IPS-18a (cell line): ENCODE results near the gene ADAMTS12.

Experiments
- H3K27ac ChIP-seq: one replicate; pipeline ENCODE4 v1.5.1; 2013; ENCODE audit warnings: low read length
- H3K27me3 ChIP-seq: one replicate; pipeline ENCODE4 v1.6.1; 2013; ENCODE audit warnings: mild to moderate bottlenecking, low read length; ENCODE audit not compliant: control insufficient read depth, insufficient read depth
- H3K36me3 ChIP-seq: one replicate; pipeline ENCODE4 v1.6.1; 2013; ENCODE audit warnings: low read depth, low read length; ENCODE audit not compliant: control insufficient read depth
- H3K4me1 ChIP-seq: one replicate; pipeline ENCODE4 v1.6.1; 2013; ENCODE audit warnings: low read depth, low read length; ENCODE audit not compliant: control insufficient read depth
- H3K4me3 ChIP-seq: one replicate; pipeline ENCODE4 v1.5.1; 2013; ENCODE audit warnings: low read length
- H3K9ac ChIP-seq: one replicate; pipeline ENCODE4 v1.6.1; 2013; ENCODE audit warnings: mild to moderate bottlenecking, low read length, moderate library complexity
- H3K9me3 ChIP-seq: one replicate; pipeline ENCODE4 v1.6.1; 2013; ENCODE audit warnings: low read depth, low read length; ENCODE audit not compliant: control insufficient read depth

The ADAMTS12 gene

DNA sequence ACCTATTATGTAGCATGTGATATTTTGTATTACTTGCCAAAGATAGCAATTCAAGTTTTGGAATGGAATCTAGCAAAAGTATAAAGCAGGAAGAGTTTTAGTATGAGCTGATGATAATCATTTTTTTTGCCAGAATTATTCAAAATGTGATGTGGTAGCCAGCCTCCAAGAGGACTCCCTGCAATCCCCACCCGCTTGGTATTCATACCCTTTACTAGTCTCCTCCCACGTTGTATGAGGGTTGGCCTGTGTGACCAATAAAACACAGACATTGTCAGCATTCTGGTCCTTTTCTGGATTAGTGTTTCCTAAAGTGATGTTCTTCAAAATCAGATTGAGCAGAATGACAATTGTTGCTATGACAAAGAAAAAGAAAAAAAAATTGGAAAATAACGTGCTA is 387.2 kb downstream of the ADAMTS12 start:
- Histone ChIP-seq H3K4me3 (no peak overlapping the region), H3K27me3 (no peaks in the 10 kb centered on the region), H3K27ac (no peak overlapping the region), H3K9me3 (no peaks in the 10 kb centered on the region), H3K9ac (no peak overlapping the region), H3K36me3 (no peaks in the 10 kb centered on the region), H3K4me1 (no peaks in the 10 kb centered on the region)

DNA sequence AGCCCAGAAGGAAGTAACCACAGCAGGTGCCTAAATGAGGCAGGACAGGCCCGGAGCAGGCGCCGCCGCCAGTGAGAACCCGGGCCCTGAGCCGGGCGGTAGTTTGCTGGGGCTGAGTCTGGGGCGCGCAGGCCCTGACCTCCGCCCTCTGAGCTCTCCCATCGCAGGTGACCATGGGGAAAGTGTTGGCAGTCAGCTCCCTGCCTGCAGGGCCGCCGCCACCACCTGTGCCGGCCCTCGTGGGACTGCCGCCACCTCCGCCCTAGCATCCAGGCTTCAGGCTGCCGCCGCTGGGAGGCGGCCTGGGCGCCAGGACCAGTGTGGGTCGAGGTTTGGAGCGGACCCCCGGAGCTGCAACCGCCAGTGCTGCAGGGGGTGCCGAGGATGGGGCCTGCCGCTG is 389.9 kb downstream of the ADAMTS12 start:
- Histone ChIP-seq H3K9me3 (no peaks in the 10 kb centered on the region), H3K9ac (no peak overlapping the region), H3K4me3 (no peak overlapping the region), H3K36me3 (no peaks in the 10 kb centered on the region), H3K27ac (no peak overlapping the region), H3K4me1 (no peaks in the 10 kb centered on the region), H3K27me3 (no peaks in the 10 kb centered on the region)

DNA sequence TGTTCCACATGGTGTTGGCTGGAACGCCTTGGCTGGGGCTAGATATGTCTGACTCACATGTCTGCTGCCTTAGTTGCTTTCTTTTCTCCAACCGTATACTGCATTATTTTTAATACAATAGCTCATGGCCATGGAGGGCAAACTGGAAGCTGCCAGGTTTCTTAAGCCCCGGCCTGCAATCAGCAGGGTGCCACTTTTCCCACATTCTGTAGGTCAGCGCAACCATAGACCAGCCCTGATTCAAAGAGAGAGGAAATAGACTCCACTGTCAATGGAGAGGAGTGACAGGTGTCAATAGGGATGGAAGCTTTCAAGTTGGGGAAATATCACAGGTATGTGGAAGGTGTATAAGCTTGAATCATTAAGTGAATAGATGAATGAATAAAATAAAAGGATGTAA is 390.5 kb downstream of the ADAMTS12 start:
- Histone ChIP-seq H3K4me1 (no peaks in the 10 kb centered on the region), H3K27ac (no peak overlapping the region), H3K27me3 (no peaks in the 10 kb centered on the region), H3K4me3 (no peak overlapping the region), H3K9me3 (no peaks in the 10 kb centered on the region), H3K9ac (no peak overlapping the region), H3K36me3 (no peaks in the 10 kb centered on the region)

DNA sequence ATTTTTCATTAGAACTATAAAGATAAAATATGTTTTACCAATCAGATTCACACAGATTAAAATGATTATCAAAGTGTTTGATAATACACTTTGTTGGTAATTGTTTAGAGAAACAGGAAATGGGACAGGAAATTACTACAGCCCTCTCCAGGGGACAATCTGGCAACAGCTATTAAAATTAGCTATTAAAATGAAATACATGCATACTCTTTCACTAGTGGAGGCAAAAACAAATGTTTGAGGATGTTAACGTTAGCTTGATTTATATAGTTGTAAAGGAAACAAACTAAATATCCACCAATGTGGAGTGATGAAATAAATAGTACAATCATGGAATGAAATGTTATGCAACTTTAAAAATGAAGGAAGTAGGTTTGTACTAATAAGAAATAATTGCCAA is 397.3 kb downstream of the ADAMTS12 start:
- H3K27me3 ChIP-seq: no peaks in the 10 kb centered on the region
- no peak overlapping the region for H3K9ac ChIP-seq
- H3K27ac ChIP-seq: no peak overlapping the region
- H3K36me3 ChIP-seq: no peaks in the 10 kb centered on the region
- no peaks in the 10 kb centered on the region for H3K9me3 ChIP-seq
- no peaks in the 10 kb centered on the region for H3K4me1 ChIP-seq
- no peak overlapping the region for H3K4me3 ChIP-seq

DNA sequence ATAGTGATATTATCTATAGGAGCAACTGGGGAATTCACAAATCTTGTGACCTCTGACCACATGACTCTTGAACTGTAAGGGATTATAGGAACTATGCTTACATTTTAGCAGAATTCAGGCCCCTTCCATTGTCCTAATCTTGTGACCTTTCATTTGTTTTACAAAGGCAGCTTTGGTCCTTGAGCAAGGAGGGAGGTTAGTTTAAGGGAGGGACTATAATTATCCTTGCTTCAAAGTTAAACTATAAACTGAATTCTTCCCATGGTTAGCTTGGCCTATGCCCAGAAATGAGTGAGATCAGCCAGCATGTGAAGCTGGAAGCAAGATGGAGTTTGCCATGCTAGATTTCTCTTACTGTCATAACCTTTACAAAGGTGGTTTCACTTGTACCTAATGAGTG is 399.8 kb downstream of the ADAMTS12 start:
- Histone ChIP-seq H3K36me3 (no peaks in the 10 kb centered on the region), H3K9ac (no peak overlapping the region), H3K27ac (no peak overlapping the region)

DNA sequence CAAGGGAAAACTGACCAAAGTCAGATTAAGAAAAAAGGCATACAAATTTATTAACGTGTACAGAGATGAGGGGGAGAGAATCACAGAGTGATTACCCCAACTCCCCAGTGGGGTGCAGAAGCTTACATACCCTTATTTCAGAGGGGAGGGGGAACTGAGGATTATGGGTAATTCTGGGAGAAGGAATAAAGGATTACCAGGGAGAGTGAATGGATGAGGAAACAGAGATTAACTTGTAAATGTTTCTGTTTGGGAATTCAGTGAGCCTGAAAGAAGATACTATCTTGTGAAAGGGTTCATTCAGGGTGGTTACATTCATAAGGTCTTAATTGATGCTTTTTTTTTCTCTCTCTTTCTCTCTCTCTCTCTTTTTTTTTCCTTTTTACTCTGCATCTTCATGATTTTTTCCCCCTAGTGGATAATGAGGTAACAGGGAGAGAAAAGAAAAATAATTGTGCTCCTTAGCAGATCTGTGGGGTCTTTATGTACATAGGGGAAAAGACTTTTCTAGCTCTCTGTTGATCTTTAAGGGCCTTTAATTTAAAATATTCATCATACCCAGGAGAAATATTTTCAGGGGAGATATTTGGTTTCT is 401.6 kb downstream of the ADAMTS12 start:
- H3K4me1 ChIP-seq: no peaks in the 10 kb centered on the region
- H3K36me3 ChIP-seq: no peaks in the 10 kb centered on the region
- no peaks in the 10 kb centered on the region for H3K9me3 ChIP-seq
- H3K9ac ChIP-seq: no peak overlapping the region
- H3K4me3 ChIP-seq: no peak overlapping the region
- no peak overlapping the region for H3K27ac ChIP-seq
- no peaks in the 10 kb centered on the region for H3K27me3 ChIP-seq

More for the DNA sequence above, 399.8 kb downstream of the ADAMTS12 start:
- no peaks in the 10 kb centered on the region for H3K27me3 ChIP-seq
- H3K9me3 ChIP-seq: no peaks in the 10 kb centered on the region
- H3K4me1 ChIP-seq: no peaks in the 10 kb centered on the region
- no peak overlapping the region for H3K4me3 ChIP-seq

DNA sequence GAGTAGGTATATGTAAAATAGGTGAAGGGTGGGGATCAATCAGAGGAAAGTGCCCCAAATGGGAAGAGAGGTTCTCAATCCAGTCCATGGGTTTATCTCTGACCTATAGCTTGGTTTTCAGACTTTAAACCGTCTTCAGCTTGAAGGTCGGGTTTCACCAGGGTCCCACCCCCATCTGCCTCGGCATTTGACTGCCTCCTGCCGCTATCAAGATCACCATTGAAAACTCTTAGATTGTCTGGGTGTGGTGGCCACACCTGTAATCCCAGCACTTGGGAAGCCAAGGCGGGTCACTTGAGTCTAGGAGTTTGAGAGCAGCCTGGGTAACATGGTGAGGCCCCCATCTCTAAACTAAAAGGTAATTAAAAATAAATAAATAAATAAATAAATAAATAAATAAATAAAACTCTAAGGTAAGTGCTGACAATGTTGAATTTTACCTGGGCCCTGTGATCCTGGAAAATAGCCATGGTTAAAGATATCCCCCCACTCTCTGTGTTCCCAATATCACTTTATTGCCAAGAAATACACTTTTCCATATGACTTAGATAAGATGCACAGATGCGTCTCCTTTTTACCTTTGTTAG is 402.2 kb downstream of the ADAMTS12 start:
- Histone ChIP-seq H3K9me3 (no peaks in the 10 kb centered on the region), H3K27me3 (no peaks in the 10 kb centered on the region), H3K27ac (no peak overlapping the region), H3K36me3 (no peaks in the 10 kb centered on the region), H3K9ac (no peak overlapping the region), H3K4me3 (no peak overlapping the region), H3K4me1 (no peaks in the 10 kb centered on the region)

DNA sequence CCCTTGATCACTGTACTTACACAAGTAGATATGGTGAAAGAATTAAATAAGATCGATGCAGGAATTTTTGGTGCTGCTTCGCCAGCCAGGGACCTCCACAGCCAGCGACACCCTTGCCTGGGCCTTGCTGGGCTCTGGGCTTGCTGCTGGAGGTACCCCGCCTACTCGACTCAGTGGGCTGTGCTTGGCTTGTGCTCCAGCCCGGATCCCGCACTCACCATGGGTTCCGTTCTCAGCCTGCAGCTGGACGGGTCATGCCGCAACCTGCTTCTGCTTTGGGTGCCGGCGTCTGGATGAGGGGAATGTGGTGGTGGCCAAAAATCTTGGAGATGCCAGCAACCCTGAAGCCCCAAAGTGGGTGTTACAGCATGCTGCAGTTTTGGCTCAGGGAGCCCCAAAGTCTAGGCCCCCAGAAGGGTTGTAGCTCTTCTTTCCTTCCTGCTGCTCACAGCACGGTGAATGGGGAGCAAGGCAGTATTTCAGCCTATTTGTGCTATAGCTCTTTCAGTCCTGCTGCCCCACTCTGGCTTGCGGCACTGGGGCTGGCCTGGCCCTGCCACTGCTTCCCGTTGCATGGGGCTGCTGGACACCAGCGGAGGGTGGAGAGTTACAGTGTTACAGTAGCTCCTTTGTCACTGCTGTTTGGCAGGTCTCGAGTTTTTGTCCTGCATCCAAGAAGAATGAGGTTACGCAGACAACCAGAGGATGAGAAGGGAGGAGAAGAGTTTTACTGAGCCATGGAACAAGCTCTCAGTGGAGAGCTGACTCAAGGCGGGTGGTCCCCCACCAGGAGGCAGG is 403.0 kb downstream of the ADAMTS12 start:
- no peak overlapping the region for H3K4me3 ChIP-seq
- H3K9ac ChIP-seq: no peak overlapping the region
- no peaks in the 10 kb centered on the region for H3K9me3 ChIP-seq
- no peaks in the 10 kb centered on the region for H3K27me3 ChIP-seq
- H3K36me3 ChIP-seq: no peaks in the 10 kb centered on the region
- H3K4me1 ChIP-seq: no peaks in the 10 kb centered on the region
- H3K27ac ChIP-seq: no peak overlapping the region

DNA sequence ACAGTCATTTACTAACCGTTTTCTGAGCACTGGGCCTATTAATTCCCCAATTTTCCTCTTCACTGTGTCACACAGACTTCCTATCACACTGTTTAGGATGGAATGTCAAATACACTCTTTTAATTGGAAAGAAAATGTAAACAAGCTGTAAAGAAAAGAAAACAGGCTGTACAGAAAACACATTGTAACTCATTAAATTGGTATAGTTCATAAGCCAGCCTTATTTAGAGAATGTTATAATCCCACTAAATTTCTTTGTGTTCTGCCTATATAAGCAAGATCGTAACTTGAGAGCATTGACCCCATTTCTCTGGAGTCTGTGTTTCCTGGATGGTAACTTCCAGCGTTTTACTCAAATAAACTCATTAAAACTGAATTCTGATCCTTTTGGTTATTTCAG is 404.6 kb downstream of the ADAMTS12 start:
- H3K9me3 ChIP-seq: no peaks in the 10 kb centered on the region
- no peak overlapping the region for H3K27ac ChIP-seq
- no peak overlapping the region for H3K9ac ChIP-seq
- H3K4me1 ChIP-seq: peaks cover 5% of the 10 kb centered on the region
- H3K36me3 ChIP-seq: no peaks in the 10 kb centered on the region
- H3K4me3 ChIP-seq: no peak overlapping the region
- H3K27me3 ChIP-seq: no peaks in the 10 kb centered on the region

DNA sequence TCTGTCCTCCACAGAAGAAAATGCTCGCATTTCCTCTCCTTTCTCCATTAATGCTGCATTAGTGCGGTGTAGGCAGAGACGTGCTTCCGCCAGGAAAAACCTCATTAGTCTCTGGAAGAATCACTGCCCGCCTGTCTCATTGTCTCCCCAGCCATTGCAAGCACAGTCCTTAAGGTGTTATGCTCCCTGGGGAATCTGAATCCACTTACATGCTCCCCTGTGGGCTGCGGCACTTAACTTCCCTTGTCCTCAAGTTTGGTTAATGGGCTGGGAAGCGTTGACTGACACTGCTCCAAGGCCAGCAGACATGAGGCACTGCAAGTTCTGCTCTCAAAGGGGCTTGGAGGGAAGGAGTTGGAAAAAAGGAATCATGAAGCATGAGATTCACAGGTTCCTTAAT is 409.5 kb downstream of the ADAMTS12 start:
- Histone ChIP-seq H3K36me3 (no peaks in the 10 kb centered on the region), H3K4me3 (no peak overlapping the region), H3K27ac (no peak overlapping the region), H3K4me1 (peaks cover 6% of the 10 kb centered on the region), H3K9me3 (no peaks in the 10 kb centered on the region), H3K9ac (no peak overlapping the region), H3K27me3 (no peaks in the 10 kb centered on the region)

DNA sequence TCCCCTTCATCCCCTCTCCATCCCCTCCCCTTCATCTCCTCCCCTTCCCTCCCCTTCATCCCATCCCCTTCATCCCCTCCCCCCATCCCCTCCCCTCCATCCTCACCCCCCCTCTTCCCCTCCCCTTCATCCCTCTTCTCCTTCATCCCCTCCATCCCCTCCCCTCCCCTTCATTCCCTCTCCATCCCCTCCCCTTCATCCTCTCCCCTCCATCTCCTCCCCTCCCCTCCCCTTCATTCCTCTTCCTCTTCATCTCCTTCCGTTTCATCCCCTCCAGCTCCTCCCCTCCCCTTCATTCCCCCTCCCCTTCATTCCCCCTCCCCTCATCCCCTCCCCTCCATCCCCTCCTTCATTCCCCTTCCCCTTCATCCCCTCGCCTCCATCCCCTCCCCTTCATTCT is 410.9 kb downstream of the ADAMTS12 start:
- H3K4me3 ChIP-seq: no peak overlapping the region
- no peaks in the 10 kb centered on the region for H3K9me3 ChIP-seq
- H3K27ac ChIP-seq: no peak overlapping the region
- no peaks in the 10 kb centered on the region for H3K27me3 ChIP-seq
- H3K9ac ChIP-seq: no peak overlapping the region
- H3K4me1 ChIP-seq: peaks cover 6% of the 10 kb centered on the region
- peaks cover 9% of the 10 kb centered on the region for H3K36me3 ChIP-seq

DNA sequence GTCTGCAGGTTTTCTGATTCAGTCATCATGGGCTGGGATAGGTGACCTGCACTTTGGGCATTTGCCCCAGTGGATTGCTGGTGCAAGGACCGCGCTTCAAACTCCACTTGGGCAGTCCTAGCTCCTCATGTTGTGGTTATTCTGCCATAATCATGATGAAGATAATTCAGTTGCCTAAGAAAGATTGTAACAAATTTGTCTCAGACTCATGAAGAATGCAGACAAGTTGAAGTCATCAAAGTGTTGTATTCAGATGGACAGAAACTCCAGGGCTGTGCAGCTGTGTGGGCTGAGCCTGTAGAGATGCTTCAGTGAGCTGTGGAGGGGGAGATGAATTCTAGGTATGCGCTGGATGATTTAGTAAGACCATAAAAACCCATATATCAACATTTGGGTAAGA is 412.5 kb downstream of the ADAMTS12 start:
- Histone ChIP-seq H3K36me3 (peaks cover 23% of the 10 kb centered on the region), H3K9me3 (no peaks in the 10 kb centered on the region), H3K27me3 (no peaks in the 10 kb centered on the region), H3K4me3 (no peak overlapping the region), H3K27ac (no peak overlapping the region), H3K4me1 (peaks cover 6% of the 10 kb centered on the region), H3K9ac (no peak overlapping the region)
